ENCODE data around the gene NRXN3. TPM values are rescaled to one million over a fixed set of nuclear protein-coding genes. Genes with fewer than 3 reads are reported as not detected.

The NRXN3 gene
- total and polyA plus RNA-seq, 2 donors (not counting 1 experiment from before 2014, with no cell fraction given), result not detected

DNA sequence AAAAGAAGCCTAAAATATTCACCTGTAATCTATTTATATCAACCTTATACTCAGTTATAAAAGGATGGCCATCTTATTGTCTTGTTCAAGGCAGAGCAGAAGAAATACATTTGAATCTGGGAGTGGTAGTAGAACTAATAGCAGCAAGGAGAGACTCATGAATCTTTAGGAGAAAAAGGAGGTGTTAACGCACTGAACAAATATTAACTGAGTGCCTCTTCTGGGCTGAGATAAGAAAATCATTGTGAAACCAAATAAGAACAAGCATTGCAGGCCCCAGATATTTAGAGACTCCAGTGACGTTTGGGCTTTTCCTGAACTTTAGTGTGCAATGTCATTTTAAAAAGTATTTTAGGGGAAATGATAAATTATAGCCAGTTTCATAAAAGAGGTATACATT lies 1250.6 kb downstream of the NRXN3 start:
- Histone ChIP-seq H3K4me2 (replicated peaks; ENCODE audit: low read depth, low read length, poor library complexity, severe bottlenecking) (no peak overlapping the region), H3K9ac (ENCODE audit: low read length) (no peak overlapping the region), H4K20me1 (ENCODE audit: control insufficient read depth, insufficient read depth, low read length, poor library complexity, severe bottlenecking) (no peaks in the 10 kb centered on the region), H3K79me2 (ENCODE audit: control insufficient read depth, insufficient read depth, low read length) (no peaks in the 10 kb centered on the region), H3K4me3 (ENCODE audit: control extremely low read depth in 1 of 5, extremely low read depth in 1 of 5, insufficient read depth in 1 of 5, low read depth in 2 of 5, low read length in 4 of 5) (no peak overlapping the region), H2AFZ (ENCODE audit: insufficient read depth, low read depth, low read length, poor library complexity, severe bottlenecking) (no peak overlapping the region), H3K9me3 (ENCODE audit: control extremely low read depth in 1 of 3, control insufficient read depth in 2 of 3, insufficient read depth in 1 of 3, low read length in 2 of 3) (no peaks in the 10 kb centered on the region), H3K36me3 (replicated peaks in 1 of 2; ENCODE audit: control extremely low read depth in 1 of 2, control insufficient read depth in 1 of 2, extremely low read depth in 1 of 2, insufficient read depth in 2 of 2, low read length in 1 of 2) (no peaks in the 10 kb centered on the region), H3K27me3 (replicated peaks in 1 of 4; ENCODE audit: control extremely low read depth in 1 of 4, control insufficient read depth in 3 of 4, insufficient read depth in 4 of 4, low read length in 3 of 4) (no peaks in the 10 kb centered on the region), H3K27ac (ENCODE audit: low read length in 2 of 2) (no peak overlapping the region), H3K4me1 (ENCODE audit: control insufficient read depth in 2 of 2, insufficient read depth in 2 of 2, low read length in 2 of 2) (no peaks in the 10 kb centered on the region)
- intact Hi-C loops (cut with micrococcal nuclease), result no loop called here
- Mint-ChIP-seq H3K4me3 (no peak overlapping the region), H3K27ac (no peak overlapping the region), H3K27me3 (no peaks in the 10 kb centered on the region), H3K9me3 (ENCODE audit: insufficient read depth) (peaks cover 2% of the 10 kb centered on the region), H3K4me1 (no peaks in the 10 kb centered on the region)
- ChIA-PET POLR2A (no interaction called here), CTCF (no interaction called here)
- TF ChIP-seq CTCF (IDR thresholded peaks at IDR 0.05), result no peak
- no peak for TF ChIP-seq EZH2 (IDR thresholded peaks at IDR 0.05; ENCODE audit: borderline replicate concordance, insufficient read depth, low read depth, low read length, poor library complexity, severe bottlenecking)
- no peak for ATAC-seq (ENCODE audit: low read depth)
- DNase-seq, result no peak
- 56% methylated on average over 1 of the region's 2 CpGs for WGBS (ENCODE audit: insufficient coverage)

DNA sequence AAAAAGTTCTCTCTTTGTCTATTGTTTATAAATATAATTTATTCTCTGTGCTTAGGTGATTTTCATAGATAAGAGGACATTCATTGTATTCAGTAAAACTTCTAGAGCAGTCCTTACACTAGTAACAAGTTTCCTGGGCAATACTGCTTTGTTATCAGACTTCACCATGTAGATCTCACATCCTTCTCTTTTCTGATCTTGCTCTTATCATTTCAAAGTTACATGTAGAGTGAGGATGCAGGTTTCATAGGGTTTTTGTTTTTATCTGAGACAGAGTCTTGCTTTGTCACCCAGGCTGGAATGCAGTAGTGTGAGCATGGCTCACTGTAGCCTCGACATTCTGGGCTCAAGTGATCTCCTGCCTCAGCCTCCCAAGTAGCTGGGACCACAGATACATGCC lies 1251.6 kb downstream of the NRXN3 start:
- no CpG with 5 or more reads among the region's 1 CpG for WGBS (ENCODE audit: insufficient coverage)
- no peak for ATAC-seq (ENCODE audit: low read depth)
- H3K79me2 ChIP-seq (ENCODE audit: control insufficient read depth, insufficient read depth, low read length), result no peaks in the 10 kb centered on the region
- intact Hi-C loops (cut with micrococcal nuclease), result no loop called here
- H3K4me2 ChIP-seq (replicated peaks; ENCODE audit: low read depth, low read length, poor library complexity, severe bottlenecking), result no peak overlapping the region
- no peak overlapping the region for H3K4me3 ChIP-seq (ENCODE audit: control extremely low read depth in 1 of 5, extremely low read depth in 1 of 5, insufficient read depth in 1 of 5, low read depth in 2 of 5, low read length in 4 of 5)
- H3K9me3 ChIP-seq (ENCODE audit: control extremely low read depth in 1 of 3, control insufficient read depth in 2 of 3, insufficient read depth in 1 of 3, low read length in 2 of 3), result no peaks in the 10 kb centered on the region
- no peak overlapping the region for H3K27ac ChIP-seq (ENCODE audit: low read length in 2 of 2)
- Mint-ChIP-seq H3K9me3 (ENCODE audit: insufficient read depth) (peaks cover 2% of the 10 kb centered on the region), H3K4me3 (no peak overlapping the region), H3K4me1 (no peaks in the 10 kb centered on the region), H3K27me3 (no peaks in the 10 kb centered on the region), H3K27ac (no peak overlapping the region)
- ChIA-PET CTCF (no interaction called here), POLR2A (no interaction called here)
- TF ChIP-seq CTCF (IDR thresholded peaks at IDR 0.05) (no peak), EZH2 (IDR thresholded peaks at IDR 0.05; ENCODE audit: borderline replicate concordance, insufficient read depth, low read depth, low read length, poor library complexity, severe bottlenecking) (no peak)
- H3K36me3 ChIP-seq (replicated peaks in 1 of 2; ENCODE audit: control extremely low read depth in 1 of 2, control insufficient read depth in 1 of 2, extremely low read depth in 1 of 2, insufficient read depth in 2 of 2, low read length in 1 of 2), result no peaks in the 10 kb centered on the region
- no peak for DNase-seq
- no peaks in the 10 kb centered on the region for H3K27me3 ChIP-seq (replicated peaks in 1 of 4; ENCODE audit: control extremely low read depth in 1 of 4, control insufficient read depth in 3 of 4, insufficient read depth in 4 of 4, low read length in 3 of 4)
- H3K9ac ChIP-seq (ENCODE audit: low read length), result no peak overlapping the region
- H2AFZ ChIP-seq (ENCODE audit: insufficient read depth, low read depth, low read length, poor library complexity, severe bottlenecking), result no peak overlapping the region
- H3K4me1 ChIP-seq (ENCODE audit: control insufficient read depth in 2 of 2, insufficient read depth in 2 of 2, low read length in 2 of 2), result no peaks in the 10 kb centered on the region
- no peaks in the 10 kb centered on the region for H4K20me1 ChIP-seq (ENCODE audit: control insufficient read depth, insufficient read depth, low read length, poor library complexity, severe bottlenecking)
